CD4-positive, alpha-beta T cell treated with Interleukin-6 at 100 ng/mL for 8 hours (primary cell): Measurements from ENCODE around the gene IGSF21.

Experiments
- DNase-seq: peaks from one replicate; pipeline ENCODE4 v3.0.0-alpha.2; 2020; ENCODE audit warnings: mixed read lengths, low spot score

IGSF21 gene

GRCh38 chr1:18119771-18120377 lies 12.3 kb downstream of the IGSF21 start:
- DNase-seq, result no peak

GRCh38 chr1:18120638-18121037 lies 13.0 kb downstream of the IGSF21 start:
- DNase-seq, result no peak

GRCh38 chr1:18121072-18121820 lies 13.6 kb downstream of the IGSF21 start:
- no peak for DNase-seq

- no peak for DNase-seq
Measured at GRCh38 chr1:18123467-18123992, 15.9 kb downstream of the IGSF21 start.

- no peak for DNase-seq
Measured at GRCh38 chr1:18124977-18125376, 17.4 kb downstream of the IGSF21 start.

- no peak for DNase-seq
Measured at GRCh38 chr1:18126616-18127015, 19.0 kb downstream of the IGSF21 start.

GRCh38 chr1:18128298-18128697 lies 20.7 kb downstream of the IGSF21 start:
- no peak for DNase-seq

- DNase-seq, result no peak
Measured at GRCh38 chr1:18130356-18130755, 22.8 kb downstream of the IGSF21 start.

- no peak for DNase-seq
Measured at GRCh38 chr1:18132022-18132710, 24.6 kb downstream of the IGSF21 start.

GRCh38 chr1:18132711-18133541 lies 25.3 kb downstream of the IGSF21 start:
- no peak for DNase-seq

GRCh38 chr1:18134324-18135046 lies 26.9 kb downstream of the IGSF21 start:
- no peak for DNase-seq

- DNase-seq, result no peak
Measured at GRCh38 chr1:18137759-18138345, 30.3 kb downstream of the IGSF21 start.

GRCh38 chr1:18139198-18139981 lies 31.8 kb downstream of the IGSF21 start:
- DNase-seq, result no peak

- no peak for DNase-seq
Measured at GRCh38 chr1:18140411-18140810, 32.8 kb downstream of the IGSF21 start.

GRCh38 chr1:18141661-18142060 lies 34.1 kb downstream of the IGSF21 start:
- no peak for DNase-seq

- DNase-seq, result no peak
Measured at GRCh38 chr1:18142471-18142870, 34.9 kb downstream of the IGSF21 start.

GRCh38 chr1:18142969-18143368 lies 35.4 kb downstream of the IGSF21 start:
- no peak for DNase-seq

GRCh38 chr1:18144062-18144461 lies 36.5 kb downstream of the IGSF21 start:
- no peak for DNase-seq

- no peak for DNase-seq
Measured at GRCh38 chr1:18144916-18145647, 37.5 kb downstream of the IGSF21 start.
